A375 (cell line): ENCODE data around the gene FUT4. TPM values are rescaled to one million over a fixed set of nuclear protein-coding genes. Genes with fewer than 3 reads are reported as not detected.

Experiments
- total RNA-seq: library from RNA; depleted of rRNA; stranded (reverse); fragments of >200 nt; shearing (Covaris generic); gene quantifications from 2 replicates; pipeline ENCODE4 v1.2.3, GENCODE V29; 2014; rRNA removed

The FUT4 gene
- not detected in 2 replicates for total RNA-seq

GRCh38 chr11:94543695-94544645 is at the start of gene FUT4:
Gene FUT4, plus strand, starts transcription at chr11:94543921. Its CDS starts 213 bp downstream, at chr11:94544134.

GRCh38 chr11:94511932-94512781 is 31.6 kb upstream of the FUT4 start, which contains the start of gene C11orf97:
Gene C11orf97, plus strand, starts transcription at chr11:94512461. Its CDS starts 68 bp downstream, at chr11:94512529.

GRCh38 chr11:94567181-94567670 is 23.5 kb downstream of the FUT4 start, which contains the start of gene PIWIL4:
Gene PIWIL4, plus strand, starts transcription at chr11:94567368. Its CDS starts 151 bp downstream, at chr11:94567519.

Other genes with a start within 250 kb of the FUT4 start
- not detected in 2 replicates for gene IZUMO1R, start 239.3 kb upstream of the FUT4 start, total RNA-seq
- gene GPR83, start 142.5 kb upstream of the FUT4 start, total RNA-seq: 0.08 TPM in 1 of 2 replicates, not detected in the other
- gene MRE11, start 50.1 kb upstream of the FUT4 start, total RNA-seq: 26.3 and 27.4 TPM in 2 replicates
- 9.3 and 20.6 TPM in 2 replicates for gene ANKRD49, start 49.9 kb upstream of the FUT4 start, total RNA-seq
- gene C11orf97, start 31.5 kb upstream of the FUT4 start, total RNA-seq: not detected in 2 replicates
- not detected in 2 replicates for gene PIWIL4, start 23.4 kb downstream of the FUT4 start, total RNA-seq
- 86.9 and 90.9 TPM in 2 replicates for gene AMOTL1, start 224.4 kb downstream of the FUT4 start, total RNA-seq